Measurements from ENCODE around the gene LRRN2.
A peak's percentile ranks its signal among the peaks of the same experiment; 100 is the strongest.

Gene LRRN2

GRCh38 chr1:204592246-204592948 is 93.1 kb downstream of the LRRN2 start:
- no peak for DNase-seq

DNA sequence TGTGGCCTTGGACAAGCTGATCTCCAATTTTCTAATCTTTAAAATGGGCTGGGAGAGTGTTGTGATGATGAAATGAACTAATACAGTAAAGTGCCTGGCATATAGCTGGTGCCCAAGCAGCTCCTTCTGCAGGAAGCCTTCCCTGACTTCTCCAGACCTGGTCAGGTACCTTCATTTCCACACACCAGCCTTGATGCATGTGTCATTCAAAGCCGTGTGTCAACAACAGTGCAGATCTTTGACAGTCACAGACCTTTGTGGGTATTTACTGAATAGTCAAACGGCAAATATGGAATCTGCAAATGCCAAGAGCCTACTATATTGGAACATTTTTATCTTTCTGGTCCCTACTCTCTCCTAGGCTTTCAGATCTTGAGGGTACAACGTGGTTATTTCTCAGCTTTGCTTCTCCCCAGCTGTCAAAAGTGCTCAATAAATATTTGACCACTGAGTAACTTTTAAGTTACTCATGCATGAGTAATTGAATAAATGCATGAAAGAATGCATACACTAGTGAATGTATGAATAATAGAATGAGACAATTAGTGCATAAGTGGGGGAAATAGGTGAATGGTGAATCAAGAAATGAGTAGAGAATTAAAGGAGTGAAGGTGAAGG is 94.0 kb downstream of the LRRN2 start:
- no peak for DNase-seq

- no peak for DNase-seq
These were observed 96.0 kb downstream of the LRRN2 start for GRCh38 chr1:204589409-204590038.

DNA sequence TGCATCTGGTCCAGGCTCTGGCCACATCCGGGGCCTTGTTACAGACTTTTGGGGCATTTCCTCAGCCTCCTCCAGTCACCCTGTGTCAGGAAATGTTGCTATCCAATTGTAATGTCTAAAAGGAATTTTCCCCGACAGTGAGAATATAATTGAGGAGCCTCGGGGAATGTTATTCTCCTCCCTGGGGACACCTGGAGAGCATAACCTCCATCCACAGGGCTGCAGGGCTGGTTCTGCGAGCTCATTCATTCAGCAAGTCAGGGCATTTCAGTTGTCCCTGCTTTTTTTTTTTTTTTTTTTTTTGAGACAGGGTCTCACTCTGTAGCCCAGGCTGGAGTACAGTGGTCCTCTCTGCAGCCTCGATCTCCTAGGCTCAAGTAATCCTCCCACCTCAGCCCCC is 96.7 kb downstream of the LRRN2 start:
- no peak for DNase-seq

- no peak for DNase-seq
These were observed 97.9 kb downstream of the LRRN2 start for GRCh38 chr1:204587621-204588020.

- no peak for DNase-seq
These were observed 100.7 kb downstream of the LRRN2 start for GRCh38 chr1:204584699-204585372.

- DNase-seq: peak; percentile 37
These were observed 101.5 kb downstream of the LRRN2 start for GRCh38 chr1:204583909-204584632.

DNA sequence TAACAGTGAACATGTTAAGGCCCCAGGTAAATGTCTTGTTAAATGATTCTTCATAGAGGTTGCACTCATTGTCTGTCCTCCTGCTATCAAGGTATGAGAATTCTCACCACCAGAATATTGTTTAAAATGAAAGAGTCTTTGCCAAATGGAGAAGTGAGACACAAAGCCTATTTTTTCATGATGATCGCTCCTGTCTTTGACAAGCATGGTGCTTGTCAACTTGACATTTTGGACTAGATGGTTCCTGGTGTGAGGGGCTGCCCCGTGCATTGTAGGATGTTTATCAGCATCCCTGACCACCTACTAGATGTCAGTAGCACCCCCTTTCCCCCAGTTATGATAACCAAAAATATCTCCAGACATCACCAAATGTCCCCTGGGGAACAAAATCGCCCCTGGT is 103.8 kb downstream of the LRRN2 start:
- DNase-seq: no peak

DNA sequence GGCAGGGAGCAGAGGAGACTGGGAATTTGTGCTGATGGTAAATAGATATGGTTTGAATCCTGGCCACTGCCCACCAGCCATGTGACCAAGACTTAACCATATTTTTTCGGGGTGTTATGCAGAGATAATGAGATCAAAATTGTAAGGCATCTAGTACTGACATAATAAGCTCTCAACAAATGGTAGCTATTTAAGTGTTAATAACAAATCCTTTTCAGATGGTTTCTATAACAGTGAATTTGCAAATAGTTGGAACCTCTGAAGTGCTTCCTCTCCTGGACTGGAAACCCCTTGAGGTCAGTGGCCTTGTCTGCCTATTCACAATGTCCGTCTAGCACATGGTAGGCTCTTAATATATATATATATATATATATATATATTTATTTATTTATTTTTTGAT is 104.7 kb downstream of the LRRN2 start:
- no peak for DNase-seq

GRCh38 chr1:204579681-204580080 is 105.9 kb downstream of the LRRN2 start:
- no peak for DNase-seq

DNA sequence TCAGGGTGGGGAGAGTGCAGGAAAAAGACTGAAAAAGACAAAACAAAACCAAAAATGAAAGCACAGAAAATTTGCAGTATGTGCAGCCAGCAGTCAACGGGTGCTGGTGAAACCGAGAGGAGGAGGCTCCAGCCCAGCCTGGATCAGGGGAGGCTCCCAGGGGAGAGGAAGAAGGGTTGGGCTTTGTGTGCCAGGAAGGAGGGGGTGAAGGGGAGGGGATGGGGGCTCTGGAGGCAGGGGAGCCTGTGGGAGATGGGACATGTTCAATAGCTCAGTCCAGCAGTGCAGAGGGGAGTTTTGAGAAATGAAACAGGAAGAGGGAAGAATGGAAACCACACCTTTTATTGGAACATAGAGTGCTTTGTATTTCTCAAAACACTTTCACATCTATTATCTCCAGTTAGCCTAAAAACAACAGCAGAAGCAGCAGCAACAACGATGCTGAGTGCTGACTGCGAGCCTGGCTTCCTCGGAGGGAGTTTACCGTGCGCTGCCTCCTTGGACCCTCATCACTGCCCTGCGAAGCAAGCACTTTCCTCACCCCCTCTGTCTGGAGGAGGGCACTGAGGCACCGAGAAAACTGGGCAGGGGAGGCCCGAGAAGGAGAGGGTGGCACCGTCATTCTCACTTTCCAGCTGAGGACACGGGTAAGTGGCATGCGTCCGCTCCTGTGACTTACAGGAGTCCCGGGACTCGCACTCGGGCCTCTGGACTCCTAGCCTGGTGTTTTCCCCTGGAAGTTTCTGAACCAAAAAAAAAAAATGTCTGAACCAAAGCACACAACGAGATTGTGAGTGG is 106.5 kb downstream of the LRRN2 start:
- DNase-seq: no peak

DNA sequence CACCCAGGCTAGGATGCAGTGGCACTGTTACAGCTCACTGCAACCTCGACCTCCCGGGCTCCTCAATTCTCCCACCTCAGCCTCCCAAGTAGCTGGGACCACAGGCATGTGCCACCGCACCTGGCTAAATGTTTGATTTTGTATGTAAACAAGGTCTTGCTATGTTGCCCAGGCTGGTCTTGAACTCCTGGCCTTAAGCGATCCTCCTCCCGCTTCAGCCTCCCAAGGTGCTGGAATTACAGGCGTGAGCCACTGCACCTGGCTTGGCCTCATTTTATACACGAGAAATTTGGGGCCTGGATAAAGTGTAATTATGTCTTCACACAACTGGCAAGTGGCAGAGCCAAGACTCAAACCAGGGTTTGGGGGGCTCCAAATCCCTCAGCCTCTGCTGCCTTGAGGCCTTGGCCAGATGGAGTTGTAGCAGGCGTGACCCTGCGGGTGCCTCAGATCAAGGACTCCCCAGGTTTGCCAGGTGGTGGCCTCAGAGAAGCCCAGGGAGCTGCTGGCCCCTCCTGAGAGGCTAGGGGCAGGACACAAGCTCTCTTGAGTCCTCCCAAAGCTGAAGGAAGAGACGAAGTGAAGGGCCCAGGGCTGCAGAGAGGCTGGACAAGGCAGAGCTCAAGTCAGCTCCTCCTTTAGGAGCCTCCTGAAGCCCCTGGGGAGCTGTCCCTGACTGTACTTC is 107.6 kb downstream of the LRRN2 start:
- no peak for DNase-seq

- DNase-seq: no peak
These were observed 109.1 kb downstream of the LRRN2 start for GRCh38 chr1:204576422-204576821.

DNA sequence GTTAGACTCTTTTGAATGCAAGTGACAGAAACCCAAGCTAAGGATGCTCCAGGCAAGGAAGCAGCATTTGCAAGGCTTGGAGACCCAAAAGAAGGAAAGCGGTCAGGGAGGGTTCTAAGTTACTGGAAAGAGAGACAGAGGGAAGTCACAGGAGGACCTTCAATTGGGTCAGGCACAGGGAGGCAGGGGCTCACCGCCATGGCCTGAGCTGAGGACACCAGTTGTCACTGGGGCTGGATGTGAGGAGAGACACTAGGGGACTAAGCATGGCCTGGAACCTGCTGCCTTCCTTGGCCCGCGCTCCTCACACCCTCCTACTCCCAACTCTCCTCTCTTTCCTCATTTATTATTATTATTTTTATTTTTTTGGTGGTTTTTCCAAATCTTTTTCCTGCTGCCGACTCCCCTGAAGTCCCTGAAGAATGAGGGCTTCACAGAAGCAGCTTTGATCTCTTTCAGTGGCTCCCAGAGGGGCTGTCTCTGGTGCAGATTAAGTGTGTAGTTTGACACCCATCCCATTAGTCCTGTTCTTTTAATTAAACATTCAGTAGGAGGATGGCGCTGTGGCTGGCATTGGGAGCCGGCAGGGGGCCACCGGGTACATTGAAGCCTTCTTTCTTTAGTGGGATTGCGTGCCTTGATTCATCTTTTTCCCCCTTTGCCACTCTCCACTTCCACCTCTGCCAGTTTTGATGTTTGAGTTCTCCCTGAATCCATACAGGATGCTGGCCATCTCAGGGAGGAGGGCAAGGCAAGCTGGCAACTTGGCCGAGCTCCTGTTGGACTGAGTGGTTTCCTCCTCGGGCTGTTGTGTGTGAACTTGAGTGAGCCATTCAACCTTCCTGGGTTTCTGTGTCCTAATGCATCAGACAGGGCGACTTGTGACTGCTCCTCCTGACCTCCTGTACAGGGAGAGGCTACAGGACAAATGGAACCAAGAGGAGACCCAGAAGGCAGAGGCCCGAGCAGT is 110.0 kb downstream of the LRRN2 start:
- DNase-seq: no peak

DNA sequence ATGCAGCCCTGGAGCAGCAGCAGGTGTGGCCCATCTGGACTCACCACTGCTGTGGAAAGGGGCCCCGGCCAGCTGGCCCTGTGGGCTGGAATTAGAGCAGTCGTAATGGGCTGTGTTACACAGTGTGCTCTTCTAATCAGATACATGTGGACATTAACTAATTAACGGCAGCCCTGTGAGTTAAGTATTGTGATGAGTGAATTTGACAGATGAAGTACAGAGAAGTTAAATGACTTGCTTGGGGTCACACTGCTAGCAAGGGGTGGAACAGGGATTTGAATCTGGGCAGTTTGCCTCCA is 110.7 kb downstream of the LRRN2 start:
- DNase-seq: no peak

GRCh38 chr1:204574016-204574864 is 111.3 kb downstream of the LRRN2 start:
- DNase-seq: no peak

GRCh38 chr1:204572923-204573922 is 112.3 kb downstream of the LRRN2 start:
- no peak for DNase-seq

DNA sequence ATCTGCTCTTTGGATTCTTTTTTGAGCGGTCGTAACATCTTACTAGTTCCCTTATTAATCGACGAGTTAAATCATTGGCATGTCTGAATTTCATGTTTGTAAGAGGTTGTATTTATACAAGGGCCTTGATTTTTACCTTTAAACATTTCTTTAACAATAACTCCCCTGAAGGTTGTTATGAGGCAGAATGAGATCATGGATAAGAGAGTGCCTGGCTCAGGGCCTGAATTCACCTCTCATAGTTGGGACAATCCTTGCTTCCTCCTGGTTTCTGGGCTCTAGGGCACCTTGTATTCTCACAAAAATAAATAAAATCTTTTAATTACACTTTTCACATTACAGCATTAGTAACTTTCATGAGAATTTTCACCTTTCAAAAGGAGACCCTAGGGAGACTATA is 113.9 kb downstream of the LRRN2 start:
- no peak for DNase-seq

Measured in NCI-H774 (cell line).